Breast epithelium (tissue), 4 donors: ENCODE results near the gene KIDINS220. TPM values are rescaled to one million over a fixed set of nuclear protein-coding genes. Genes with fewer than 3 reads are reported as not detected.

Experiments
- DNase-seq, 2 donors: peaks; one replicate each; pipeline ENCODE4 v3.0.0-alpha.2; 2019; ENCODE audit warnings: low spot score in 2 of 2
- H3K27ac ChIP-seq, 2 donors: fragments of 200-600 bp; sonication (generic) in 1 of 2; one replicate each; pipeline ENCODE4 v1.5.1; 2016 to 2019; ENCODE audit warnings: mild to moderate bottlenecking in 1 of 2
- H3K27me3 ChIP-seq, 2 donors: fragments of 200-600 bp; sonication (generic) in 1 of 2; one replicate each; pipeline versions ENCODE4 v1.5.1 to v1.6.0; 2017 to 2019; ENCODE audit warnings: control low read depth in 1 of 2, mild to moderate bottlenecking in 1 of 2
- H3K36me3 ChIP-seq: fragments of 200-600 bp; one replicate; pipeline ENCODE4 v1.5.1; 2019
- H3K4me1 ChIP-seq, 2 donors: fragments of 200-600 bp; sonication (generic); one replicate each; pipeline ENCODE4 v1.5.1; 2016 to 2019; ENCODE audit warnings: control low read depth in 1 of 2
- H3K4me3 ChIP-seq, 3 donors: fragments of 200-600 bp; sonication (generic); 1 replicate in 2 of 3; 2 replicates in 1 of 3; pipeline ENCODE4 v1.5.1; 2016 to 2019; ENCODE audit warnings: mild to moderate bottlenecking in 3 of 3, moderate library complexity in 2 of 3
- H3K9me3 ChIP-seq, 2 donors: fragments of 200-600 bp; sonication (generic) in 1 of 2; one replicate each; pipeline ENCODE4 v1.5.1; 2016 to 2019; ENCODE audit warnings: control low read depth in 1 of 2
- POLR2A ChIP-seq: fragments of 450-650 bp; IDR thresholded peaks from one replicate; pipeline ENCODE4 v1.6.1; 2016; ENCODE audit warnings: antibody characterized with exemption, mild to moderate bottlenecking, moderate library complexity
- POLR2AphosphoS5 ChIP-seq, 3 donors: sonication (generic); formaldehyde crosslinking; IDR thresholded peaks; one replicate each; pipeline ENCODE4 v1.6.1; 2017; ENCODE audit warnings: antibody characterized with exemption in 3 of 3
- intact Hi-C: fragments of 100-400 bp; cut with DNase I; formaldehyde crosslinking; loops from one replicate; pipeline ENCODE4 v1.15.1; 2023; ENCODE audit warnings: low total_unique reads
- total RNA-seq, 3 donors: library from RNA; depleted of rRNA; stranded (reverse); fragments of >200 nt; gene quantifications; one replicate each; pipeline ENCODE4 v1.1.0, GENCODE V29; 2016
- TF ChIP-seq, protein P1 (sequence below), 3 donors: fragments of 450-650 bp; IDR thresholded peaks; one replicate each; pipeline ENCODE4 v1.5.1; 2016 to 2017; ENCODE audit warnings: antibody characterized with exemption in 3 of 3, mild to moderate bottlenecking in 3 of 3, moderate library complexity in 3 of 3

The KIDINS220 gene
- total RNA-seq, 3 donors from 2014 or later, result 73.1 to 120 (median 87.2) TPM

DNA sequence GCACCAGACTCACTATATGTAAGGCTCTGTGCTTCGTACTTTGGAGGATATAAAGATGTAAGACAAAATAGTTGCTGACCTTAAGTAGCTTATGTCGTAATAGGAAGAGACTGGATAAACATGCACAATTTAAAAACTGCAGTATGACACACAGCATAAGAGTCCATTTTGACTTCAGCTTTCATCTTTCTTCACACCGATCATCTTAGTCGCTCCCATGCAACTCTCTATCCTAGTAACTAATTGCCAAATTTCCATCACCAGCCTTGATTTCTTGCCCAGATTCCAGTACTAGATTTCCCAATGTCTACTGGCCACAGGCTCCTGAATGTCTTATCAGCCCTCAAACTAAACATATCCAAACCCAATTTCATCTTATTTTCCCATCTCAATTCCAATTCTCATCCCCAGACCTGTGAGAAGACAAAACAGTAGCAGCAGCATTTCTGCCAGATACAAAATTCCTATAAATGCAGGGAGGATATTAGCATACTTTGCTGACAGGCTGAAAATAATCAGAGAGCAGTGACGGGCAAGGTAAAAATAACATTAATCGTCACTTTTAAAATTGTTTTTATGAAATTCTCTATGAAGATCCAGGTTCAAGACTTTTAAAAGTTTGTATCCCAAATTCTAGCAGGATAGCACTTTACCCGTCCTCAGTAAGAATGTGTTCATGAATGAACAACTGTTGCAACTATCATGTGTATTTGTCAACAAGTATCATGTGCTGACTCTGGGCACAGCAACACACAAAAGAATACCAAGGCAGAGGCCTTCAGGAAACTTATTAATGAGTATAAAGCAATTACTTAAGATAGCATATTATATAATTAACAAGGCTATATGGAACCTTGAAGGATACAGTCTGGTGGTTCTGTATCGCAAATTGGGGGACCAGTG is 42.2 kb downstream of the KIDINS220 start:
- no peak for TF ChIP-seq POLR2AphosphoS5 (IDR thresholded peaks at IDR 0.05)
- TF ChIP-seq, protein P1, sequence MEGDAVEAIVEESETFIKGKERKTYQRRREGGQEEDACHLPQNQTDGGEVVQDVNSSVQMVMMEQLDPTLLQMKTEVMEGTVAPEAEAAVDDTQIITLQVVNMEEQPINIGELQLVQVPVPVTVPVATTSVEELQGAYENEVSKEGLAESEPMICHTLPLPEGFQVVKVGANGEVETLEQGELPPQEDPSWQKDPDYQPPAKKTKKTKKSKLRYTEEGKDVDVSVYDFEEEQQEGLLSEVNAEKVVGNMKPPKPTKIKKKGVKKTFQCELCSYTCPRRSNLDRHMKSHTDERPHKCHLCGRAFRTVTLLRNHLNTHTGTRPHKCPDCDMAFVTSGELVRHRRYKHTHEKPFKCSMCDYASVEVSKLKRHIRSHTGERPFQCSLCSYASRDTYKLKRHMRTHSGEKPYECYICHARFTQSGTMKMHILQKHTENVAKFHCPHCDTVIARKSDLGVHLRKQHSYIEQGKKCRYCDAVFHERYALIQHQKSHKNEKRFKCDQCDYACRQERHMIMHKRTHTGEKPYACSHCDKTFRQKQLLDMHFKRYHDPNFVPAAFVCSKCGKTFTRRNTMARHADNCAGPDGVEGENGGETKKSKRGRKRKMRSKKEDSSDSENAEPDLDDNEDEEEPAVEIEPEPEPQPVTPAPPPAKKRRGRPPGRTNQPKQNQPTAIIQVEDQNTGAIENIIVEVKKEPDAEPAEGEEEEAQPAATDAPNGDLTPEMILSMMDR (IDR thresholded peaks at IDR 0.05), result no peak
- TF ChIP-seq POLR2A, result no peak
- H3K36me3 ChIP-seq, result peaks cover 6% of the 10 kb centered on the region
- intact Hi-C loops, result no loop called here
- DNase-seq, result no peak
- no peaks in the 10 kb centered on the region for H3K9me3 ChIP-seq
- H3K4me3 ChIP-seq, result no peak overlapping the region
- no peaks in the 10 kb centered on the region for H3K4me1 ChIP-seq
- H3K27me3 ChIP-seq, result no peaks in the 10 kb centered on the region
- H3K27ac ChIP-seq, result no peak overlapping the region

DNA sequence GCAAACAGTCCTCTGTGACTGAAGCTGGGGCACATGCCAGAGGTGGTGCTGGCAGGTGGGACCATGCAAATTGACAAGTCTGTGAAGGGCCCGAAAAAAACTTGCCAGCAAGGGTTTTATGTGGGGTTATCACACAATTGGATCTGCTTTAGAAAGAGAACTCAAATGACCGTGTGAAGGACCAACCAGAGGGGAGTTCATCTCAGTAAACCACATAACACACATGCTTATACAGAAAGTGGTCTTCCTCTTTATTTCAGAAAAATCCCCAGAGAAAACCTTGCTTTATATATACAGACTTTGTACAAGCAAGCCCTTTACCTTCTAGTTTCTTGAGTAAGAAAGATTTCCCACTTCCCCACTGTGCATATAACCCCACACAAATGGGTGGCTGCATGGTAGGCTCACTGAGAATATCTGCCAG is 46.7 kb downstream of the KIDINS220 start:
- no peaks in the 10 kb centered on the region for H3K9me3 ChIP-seq
- H3K27me3 ChIP-seq, result no peaks in the 10 kb centered on the region
- H3K4me3 ChIP-seq, result no peak overlapping the region
- H3K36me3 ChIP-seq, result peaks cover 8% of the 10 kb centered on the region
- no peaks in the 10 kb centered on the region for H3K4me1 ChIP-seq
- DNase-seq, result no peak
- H3K27ac ChIP-seq, result no peak overlapping the region
- intact Hi-C loops, result no loop called here
- TF ChIP-seq POLR2A (no peak), POLR2AphosphoS5 (IDR thresholded peaks at IDR 0.05) (no peak)
- TF ChIP-seq, protein P1 (IDR thresholded peaks at IDR 0.05), result no peak

DNA sequence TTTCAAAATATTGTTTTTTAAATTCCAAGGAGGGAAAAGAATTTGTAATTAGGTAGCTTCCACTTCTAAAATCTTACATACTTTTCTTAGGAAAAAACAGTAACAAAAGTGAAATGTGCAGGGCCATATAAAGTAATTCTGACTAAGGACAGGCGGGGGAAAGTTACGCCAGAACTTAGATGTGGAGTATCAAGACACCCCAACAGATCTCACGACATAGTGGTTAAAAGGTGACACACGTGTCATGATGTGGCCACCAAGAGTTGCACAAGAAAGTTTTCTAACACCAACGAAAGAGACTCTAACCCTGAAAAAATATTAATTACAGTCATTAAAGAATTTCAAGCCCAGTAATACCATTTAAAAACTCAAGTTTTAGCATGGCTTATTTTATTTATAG is 51.0 kb downstream of the KIDINS220 start:
- no peaks in the 10 kb centered on the region for H3K27me3 ChIP-seq
- no peaks in the 10 kb centered on the region for H3K9me3 ChIP-seq
- no peaks in the 10 kb centered on the region for H3K4me1 ChIP-seq
- intact Hi-C loops, result no loop called here
- H3K27ac ChIP-seq, result no peak overlapping the region
- TF ChIP-seq POLR2AphosphoS5 (IDR thresholded peaks at IDR 0.05), result no peak
- no peak for DNase-seq
- H3K36me3 ChIP-seq, result peaks cover 8% of the 10 kb centered on the region
- no peak overlapping the region for H3K4me3 ChIP-seq

DNA sequence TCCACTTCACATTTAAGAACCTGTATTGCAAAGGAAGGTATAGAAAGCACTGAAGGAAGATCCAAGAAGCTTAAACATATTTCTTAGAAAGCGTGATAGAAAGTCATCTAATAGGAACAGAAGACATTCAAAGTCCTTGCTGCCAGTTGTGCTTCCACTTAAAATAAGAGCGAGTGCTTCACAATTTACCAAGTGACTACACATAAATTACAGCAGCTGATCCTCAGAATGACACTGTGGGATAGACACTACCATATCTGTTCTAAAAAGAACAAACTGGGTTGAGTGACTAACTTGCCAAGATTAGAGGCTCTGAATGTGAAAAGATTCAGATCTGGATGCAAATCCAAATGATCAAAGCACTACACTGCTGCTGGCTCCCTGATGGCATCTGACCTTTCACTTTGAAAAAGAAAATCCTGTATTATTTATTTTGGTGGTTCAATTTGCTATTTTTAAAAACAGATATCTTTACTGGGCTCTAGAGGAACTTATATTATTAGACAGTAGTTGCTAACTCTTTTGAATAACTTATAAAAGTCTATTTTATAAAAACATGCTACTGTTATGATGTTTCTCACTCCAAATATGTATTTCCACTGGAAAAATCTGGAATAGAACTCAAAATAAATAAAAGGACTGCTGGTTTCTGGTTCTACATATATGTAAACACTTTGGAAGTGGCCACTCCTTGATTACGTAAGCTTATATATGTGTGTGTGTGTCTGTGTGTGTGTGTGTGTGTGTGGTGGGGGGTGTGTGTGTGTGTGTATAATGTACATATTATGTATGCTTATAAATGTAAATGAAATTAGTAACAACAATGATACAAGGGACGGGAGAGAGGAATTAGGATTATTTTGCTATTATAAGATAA is 57.4 kb downstream of the KIDINS220 start:
- no peaks in the 10 kb centered on the region for H3K9me3 ChIP-seq
- intact Hi-C loops, result no loop called here
- H3K27me3 ChIP-seq, result no peaks in the 10 kb centered on the region
- DNase-seq, result no peak
- no peak overlapping the region for H3K4me3 ChIP-seq
- TF ChIP-seq POLR2AphosphoS5 (IDR thresholded peaks at IDR 0.05) (no peak), POLR2A (no peak)
- TF ChIP-seq, protein P1 (IDR thresholded peaks at IDR 0.05), result no peak
- peaks cover 4% of the 10 kb centered on the region for H3K36me3 ChIP-seq
- H3K27ac ChIP-seq, result no peak overlapping the region
- no peaks in the 10 kb centered on the region for H3K4me1 ChIP-seq

DNA sequence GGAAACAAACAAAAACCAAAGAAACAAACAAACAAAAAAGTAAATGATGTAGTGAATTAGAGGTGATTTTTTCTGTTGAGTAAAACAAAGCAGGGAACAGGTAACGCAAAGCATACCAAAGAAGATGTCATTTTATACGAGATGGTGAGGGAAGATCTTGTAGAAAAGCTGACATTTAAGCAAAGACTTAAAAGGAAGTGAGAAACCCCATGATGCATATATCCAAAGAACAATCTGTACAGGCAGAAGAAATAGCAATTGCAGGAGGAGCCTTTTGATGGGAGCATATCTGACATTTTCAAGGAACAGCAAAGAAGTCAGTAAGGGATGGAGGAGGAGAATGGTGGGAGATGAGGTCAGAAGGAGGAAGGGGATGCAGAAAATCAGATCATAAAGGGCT is 63.0 kb downstream of the KIDINS220 start:
- Histone ChIP-seq H3K4me3 (no peak overlapping the region), H3K9me3 (no peaks in the 10 kb centered on the region), H3K27ac (no peak overlapping the region), H3K27me3 (no peaks in the 10 kb centered on the region), H3K36me3 (peaks cover 4% of the 10 kb centered on the region), H3K4me1 (no peaks in the 10 kb centered on the region)
- intact Hi-C loops, result no loop called here
- no peak for DNase-seq
- TF ChIP-seq POLR2A, result no peak
- TF ChIP-seq POLR2AphosphoS5 (IDR thresholded peaks at IDR 0.05), result no peak
- TF ChIP-seq, protein P1 (IDR thresholded peaks at IDR 0.05), result no peak
